Activated T-helper 17 cell treated with anti-CD3 and anti-CD28 coated beads, Interleukin-2, amount 50 U/mL, for 72 hours (primary cell): ENCODE results near the gene RBM20. TPM values are rescaled to one million over a fixed set of nuclear protein-coding genes. Genes with fewer than 3 reads are reported as not detected.
A peak's percentile ranks its signal among the peaks of the same experiment; 100 is the strongest.

Experiments
- ATAC-seq: fragments of 150-1000 bp; cut with Tn5 transposase; replicated peaks from 2 replicates; pipeline ENCODE4 v1.10.0; 2021; ENCODE audit warnings: mild to moderate bottlenecking, moderate library complexity
- H3K27ac Mint-ChIP-seq: one replicate; pipeline ENCODE4 v1.8.0; 2022; ENCODE audit warnings: mixed read lengths
- H3K27me3 Mint-ChIP-seq: one replicate; pipeline ENCODE4 v1.8.0; 2022; ENCODE audit warnings: mixed read lengths
- H3K36me3 Mint-ChIP-seq: one replicate; pipeline ENCODE4 v1.8.0; 2022; ENCODE audit warnings: low read depth, mild to moderate bottlenecking, mixed read lengths
- H3K4me1 Mint-ChIP-seq: one replicate; pipeline ENCODE4 v1.8.0; 2022; ENCODE audit warnings: mixed read lengths
- H3K4me3 Mint-ChIP-seq: one replicate; pipeline ENCODE4 v1.8.0; 2022; ENCODE audit warnings: mild to moderate bottlenecking, mixed read lengths
- H3K9me3 Mint-ChIP-seq: one replicate; pipeline ENCODE4 v1.8.0; 2022; ENCODE audit warnings: mixed read lengths
- total RNA-seq, 2 donors: library from RNA; stranded (reverse); gene quantifications; one replicate each; pipeline ENCODE4 v1.2.3, GENCODE V29; 2022

Gene RBM20
- total RNA-seq, 2 donors from 2014 or later = 0.16 TPM; not detected in 1

GRCh38 chr10:110833941-110834628 lies 189.9 kb downstream of the RBM20 start:
- Mint-ChIP-seq H3K4me1 (peaks cover 5% of the 10 kb centered on the region), H3K36me3 (no peaks in the 10 kb centered on the region), H3K9me3 (no peaks in the 10 kb centered on the region), H3K27me3 (no peaks in the 10 kb centered on the region), H3K27ac (no peak overlapping the region), H3K4me3 (no peak overlapping the region)
- ATAC-seq = no peak

- H3K27ac Mint-ChIP-seq = no peak overlapping the region
- no peak for ATAC-seq
- peaks cover 5% of the 10 kb centered on the region for H3K4me1 Mint-ChIP-seq
- no peak overlapping the region for H3K4me3 Mint-ChIP-seq
- no peaks in the 10 kb centered on the region for H3K27me3 Mint-ChIP-seq
- no peaks in the 10 kb centered on the region for H3K36me3 Mint-ChIP-seq
- H3K9me3 Mint-ChIP-seq = no peaks in the 10 kb centered on the region
These were observed 190.6 kb downstream of the RBM20 start for GRCh38 chr10:110834629-110835301.

- Mint-ChIP-seq H3K27ac (peak overlapping the region; percentile 33), H3K4me3 (no peak overlapping the region)
These were observed 191.7 kb downstream of the RBM20 start for GRCh38 chr10:110835841-110836240.

GRCh38 chr10:110836706-110837105 lies 192.6 kb downstream of the RBM20 start:
- Mint-ChIP-seq H3K4me3 (no peak overlapping the region), H3K27ac (no peak overlapping the region), H3K9me3 (no peaks in the 10 kb centered on the region), H3K4me1 (peaks cover 6% of the 10 kb centered on the region), H3K36me3 (no peaks in the 10 kb centered on the region), H3K27me3 (no peaks in the 10 kb centered on the region)
- no peak for ATAC-seq

More at GRCh38 chr10:110835841-110836240, 191.7 kb downstream of the RBM20 start:
- H3K9me3 Mint-ChIP-seq = no peaks in the 10 kb centered on the region
- H3K4me1 Mint-ChIP-seq = peaks cover 5% of the 10 kb centered on the region
- H3K36me3 Mint-ChIP-seq = no peaks in the 10 kb centered on the region
- ATAC-seq = no peak
- H3K27me3 Mint-ChIP-seq = no peaks in the 10 kb centered on the region

- Mint-ChIP-seq H3K27me3 (no peaks in the 10 kb centered on the region), H3K27ac (no peak overlapping the region), H3K36me3 (no peaks in the 10 kb centered on the region), H3K4me1 (peaks cover 14% of the 10 kb centered on the region), H3K9me3 (no peaks in the 10 kb centered on the region), H3K4me3 (no peak overlapping the region)
- ATAC-seq = no peak
These were observed 193.5 kb downstream of the RBM20 start for GRCh38 chr10:110837418-110838171.

- H3K4me1 Mint-ChIP-seq = peaks cover 23% of the 10 kb centered on the region
- peaks cover 4% of the 10 kb centered on the region for H3K9me3 Mint-ChIP-seq
- no peaks in the 10 kb centered on the region for H3K27me3 Mint-ChIP-seq
These were observed 196.2 kb downstream of the RBM20 start for GRCh38 chr10:110840225-110840922.

GRCh38 chr10:110840923-110841428 lies 196.8 kb downstream of the RBM20 start:
- Mint-ChIP-seq H3K4me3 (no peak overlapping the region), H3K9me3 (peaks cover 4% of the 10 kb centered on the region), H3K4me1 (peaks cover 23% of the 10 kb centered on the region), H3K27ac (peak overlapping the region; percentile 44), H3K36me3 (no peaks in the 10 kb centered on the region), H3K27me3 (no peaks in the 10 kb centered on the region)
- no peak for ATAC-seq

More at GRCh38 chr10:110840225-110840922, 196.2 kb downstream of the RBM20 start:
- ATAC-seq = no peak
- H3K36me3 Mint-ChIP-seq = no peaks in the 10 kb centered on the region
- H3K27ac Mint-ChIP-seq = no peak overlapping the region
- no peak overlapping the region for H3K4me3 Mint-ChIP-seq

GRCh38 chr10:110841767-110842267 lies 197.7 kb downstream of the RBM20 start:
- Mint-ChIP-seq H3K36me3 (no peaks in the 10 kb centered on the region), H3K9me3 (peaks cover 4% of the 10 kb centered on the region), H3K27ac (no peak overlapping the region), H3K4me1 (peaks cover 23% of the 10 kb centered on the region), H3K4me3 (no peak overlapping the region), H3K27me3 (no peaks in the 10 kb centered on the region)
- ATAC-seq = no peak

- H3K36me3 Mint-ChIP-seq = no peaks in the 10 kb centered on the region
- H3K4me1 Mint-ChIP-seq = peaks cover 25% of the 10 kb centered on the region
- H3K9me3 Mint-ChIP-seq = peaks cover 4% of the 10 kb centered on the region
- no peak for ATAC-seq
- H3K4me3 Mint-ChIP-seq = peak overlapping the region; percentile 24
- no peaks in the 10 kb centered on the region for H3K27me3 Mint-ChIP-seq
- peak overlapping the region; percentile 39 for H3K27ac Mint-ChIP-seq
These were observed 198.3 kb downstream of the RBM20 start for GRCh38 chr10:110842326-110842904.

GRCh38 chr10:110843031-110843430 lies 198.9 kb downstream of the RBM20 start:
- Mint-ChIP-seq H3K27ac (peak overlapping the region; percentile 39), H3K9me3 (peaks cover 4% of the 10 kb centered on the region), H3K4me3 (peak overlapping the region; percentile 24), H3K4me1 (peaks cover 23% of the 10 kb centered on the region), H3K27me3 (no peaks in the 10 kb centered on the region), H3K36me3 (no peaks in the 10 kb centered on the region)
- peak; percentile 89 for ATAC-seq

GRCh38 chr10:110843796-110844616 lies 199.9 kb downstream of the RBM20 start:
- H3K27ac Mint-ChIP-seq = peak overlapping the region; percentile 45

GRCh38 chr10:110844617-110844881 lies 200.4 kb downstream of the RBM20 start:
- no peak overlapping the region for H3K4me3 Mint-ChIP-seq
- no peaks in the 10 kb centered on the region for H3K36me3 Mint-ChIP-seq
- ATAC-seq = no peak
- no peaks in the 10 kb centered on the region for H3K27me3 Mint-ChIP-seq
- peaks cover 28% of the 10 kb centered on the region for H3K4me1 Mint-ChIP-seq
- peaks cover 4% of the 10 kb centered on the region for H3K9me3 Mint-ChIP-seq
- H3K27ac Mint-ChIP-seq = peak overlapping the region; percentile 45

More at GRCh38 chr10:110843796-110844616, 199.9 kb downstream of the RBM20 start:
- peaks cover 27% of the 10 kb centered on the region for H3K4me1 Mint-ChIP-seq
- H3K27me3 Mint-ChIP-seq = no peaks in the 10 kb centered on the region
- ATAC-seq = no peak
- H3K9me3 Mint-ChIP-seq = peaks cover 4% of the 10 kb centered on the region
- no peaks in the 10 kb centered on the region for H3K36me3 Mint-ChIP-seq
- no peak overlapping the region for H3K4me3 Mint-ChIP-seq

GRCh38 chr10:110845192-110845755 lies 201.1 kb downstream of the RBM20 start:
- Mint-ChIP-seq H3K9me3 (peaks cover 4% of the 10 kb centered on the region), H3K36me3 (no peaks in the 10 kb centered on the region), H3K27ac (peak overlapping the region; percentile 45), H3K27me3 (no peaks in the 10 kb centered on the region), H3K4me1 (peaks cover 28% of the 10 kb centered on the region), H3K4me3 (no peak overlapping the region)
- no peak for ATAC-seq
